Measurements from ENCODE around the gene EXOC3. TPM values are rescaled to one million over a fixed set of nuclear protein-coding genes. Genes with fewer than 3 reads are reported as not detected.

Gene EXOC3
- total RNA-seq, 4 donors from 2014 or later: 46.4 to 92.7 (median 60.3) TPM

DNA sequence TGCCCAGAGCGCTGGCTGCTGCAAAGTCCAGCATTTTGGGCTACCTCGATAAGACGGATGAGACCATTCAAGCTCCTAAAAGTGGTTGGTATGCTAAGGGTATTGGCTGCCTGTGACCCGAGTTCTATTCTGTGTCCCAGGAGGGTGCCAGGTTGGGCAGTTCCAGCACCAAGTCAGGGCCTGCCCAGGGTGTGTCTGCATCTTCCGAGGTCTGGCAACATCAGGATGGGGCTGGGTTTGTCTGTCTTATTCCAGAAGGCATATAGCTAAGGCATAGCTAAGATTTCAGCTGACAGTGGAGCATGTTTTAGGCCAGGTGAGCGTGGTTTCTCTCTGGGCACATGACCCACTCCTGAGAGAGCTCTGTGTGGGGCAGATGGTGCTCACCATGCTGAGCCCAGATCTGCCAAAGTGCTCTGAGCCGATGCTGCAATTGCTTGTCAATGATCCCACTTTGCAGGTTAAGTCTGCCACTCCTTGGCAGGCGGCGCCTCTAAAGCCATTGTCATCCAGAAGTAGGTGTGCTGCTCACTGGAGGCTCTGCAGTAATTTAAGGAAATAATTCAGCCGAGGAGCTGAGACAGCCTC, 73.5 kb downstream of the EXOC3 start:
- peaks cover 89% of the 10 kb centered on the region for H3K27me3 ChIP-seq
- H3K36me3 ChIP-seq: no peaks in the 10 kb centered on the region
- no peak overlapping the region for H3K4me3 ChIP-seq
- 28 to 86% methylated on average over 2 to 7 of the region's 10 CpGs for WGBS, 2 donors (ENCODE audit: low coverage in 1 of 2)
- TF ChIP-seq EP300 (IDR thresholded peaks at IDR 0.05) (no peak), POLR2AphosphoS5 (IDR thresholded peaks at IDR 0.05) (no peak), POLR2A (IDR thresholded peaks at IDR 0.05) (no peak)
- TF ChIP-seq, protein P1, sequence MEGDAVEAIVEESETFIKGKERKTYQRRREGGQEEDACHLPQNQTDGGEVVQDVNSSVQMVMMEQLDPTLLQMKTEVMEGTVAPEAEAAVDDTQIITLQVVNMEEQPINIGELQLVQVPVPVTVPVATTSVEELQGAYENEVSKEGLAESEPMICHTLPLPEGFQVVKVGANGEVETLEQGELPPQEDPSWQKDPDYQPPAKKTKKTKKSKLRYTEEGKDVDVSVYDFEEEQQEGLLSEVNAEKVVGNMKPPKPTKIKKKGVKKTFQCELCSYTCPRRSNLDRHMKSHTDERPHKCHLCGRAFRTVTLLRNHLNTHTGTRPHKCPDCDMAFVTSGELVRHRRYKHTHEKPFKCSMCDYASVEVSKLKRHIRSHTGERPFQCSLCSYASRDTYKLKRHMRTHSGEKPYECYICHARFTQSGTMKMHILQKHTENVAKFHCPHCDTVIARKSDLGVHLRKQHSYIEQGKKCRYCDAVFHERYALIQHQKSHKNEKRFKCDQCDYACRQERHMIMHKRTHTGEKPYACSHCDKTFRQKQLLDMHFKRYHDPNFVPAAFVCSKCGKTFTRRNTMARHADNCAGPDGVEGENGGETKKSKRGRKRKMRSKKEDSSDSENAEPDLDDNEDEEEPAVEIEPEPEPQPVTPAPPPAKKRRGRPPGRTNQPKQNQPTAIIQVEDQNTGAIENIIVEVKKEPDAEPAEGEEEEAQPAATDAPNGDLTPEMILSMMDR (IDR thresholded peaks at IDR 0.05): no peak
- no peaks in the 10 kb centered on the region for H3K4me1 ChIP-seq
- no peaks in the 10 kb centered on the region for H3K9me3 ChIP-seq
- H3K27ac ChIP-seq: no peak overlapping the region
- no peak for ATAC-seq

Other genes starting within 250 kb of the EXOC3 start
- 10 to 100 TPM in 1 of 4 donors, 1 to 10 TPM in 3; 6.5 to 11.7 (median 8.2) TPM for gene CCDC127, start 225.0 kb upstream of the EXOC3 start, total RNA-seq
- 100 to 1,000 TPM in 2 of 4 donors, 10 to 100 TPM in 2; 85.8 to 149 (median 110) TPM for gene SDHA, start 224.9 kb upstream of the EXOC3 start, total RNA-seq
- 10 to 100 TPM; 62.0 to 82.3 (median 66.8) TPM for gene PDCD6, start 171.5 kb upstream of the EXOC3 start, total RNA-seq
- gene AHRR, start 121.5 kb upstream of the EXOC3 start, total RNA-seq: 1 to 10 TPM in 1 of 4 donors, under 1 TPM in 3; 0.15 to 1.7 (median 0.45) TPM
- 1 to 10 TPM; 2.6 to 3.9 (median 2.8) TPM for gene SLC9A3, start 81.3 kb downstream of the EXOC3 start, total RNA-seq
- 1 to 10 TPM; 2.1 to 8.7 (median 3.8) TPM for gene CEP72, start 169.2 kb downstream of the EXOC3 start, total RNA-seq

Measured in gastroesophageal sphincter (tissue), 4 donors.